ENCODE data around the gene TRIM47. TPM values are rescaled to one million over a fixed set of nuclear protein-coding genes. Genes with fewer than 3 reads are reported as not detected.
"Not testable (repeated sequence)": the region's sequence is repeated elsewhere in the genome, so short reads cannot be mapped to it uniquely, and the experiment has no call there.

The TRIM47 gene
- polyA plus RNA-seq, 6 donors from 2014 or later = 0.97 to 2.2 (median 1.7) TPM; not detected in 1

DNA sequence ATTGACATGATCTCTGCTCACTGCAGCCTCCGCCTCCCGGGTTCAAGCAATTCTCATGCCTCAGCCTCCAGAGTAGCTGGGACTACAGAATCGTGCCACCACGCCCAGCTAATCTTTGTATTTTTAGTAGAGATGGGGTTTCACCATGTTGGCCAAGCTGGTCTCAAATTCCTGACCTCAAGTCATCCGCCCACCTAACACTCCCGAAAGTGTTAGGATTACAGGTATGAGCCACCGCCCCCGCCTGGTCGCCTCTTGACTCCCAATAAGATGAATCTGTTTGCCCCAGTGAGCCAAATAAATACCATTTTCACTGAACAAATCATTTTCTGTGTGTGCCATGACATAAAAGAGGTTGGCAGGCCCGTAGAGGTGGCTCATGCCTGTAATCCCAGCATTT, 19.0 kb downstream of the TRIM47 start:
- not testable (repeated sequence) for ATAC-seq (ENCODE audit: low read depth in 2 of 2); DNase-seq; H3K9me3 Mint-ChIP-seq; H3K27me3 Mint-ChIP-seq; H3K36me3 Mint-ChIP-seq
- Mint-ChIP-seq H3K27ac (peak overlapping the region in 3 of 6 donors; percentile 75 to 88 (median 81)), H3K4me1 (peaks cover 18 to 50% (median 32%) of the 10 kb centered on the region in 3 donors), H3K4me3 (peak overlapping the region in 5 of 8 donors; percentile 24 to 85 (median 52))

DNA sequence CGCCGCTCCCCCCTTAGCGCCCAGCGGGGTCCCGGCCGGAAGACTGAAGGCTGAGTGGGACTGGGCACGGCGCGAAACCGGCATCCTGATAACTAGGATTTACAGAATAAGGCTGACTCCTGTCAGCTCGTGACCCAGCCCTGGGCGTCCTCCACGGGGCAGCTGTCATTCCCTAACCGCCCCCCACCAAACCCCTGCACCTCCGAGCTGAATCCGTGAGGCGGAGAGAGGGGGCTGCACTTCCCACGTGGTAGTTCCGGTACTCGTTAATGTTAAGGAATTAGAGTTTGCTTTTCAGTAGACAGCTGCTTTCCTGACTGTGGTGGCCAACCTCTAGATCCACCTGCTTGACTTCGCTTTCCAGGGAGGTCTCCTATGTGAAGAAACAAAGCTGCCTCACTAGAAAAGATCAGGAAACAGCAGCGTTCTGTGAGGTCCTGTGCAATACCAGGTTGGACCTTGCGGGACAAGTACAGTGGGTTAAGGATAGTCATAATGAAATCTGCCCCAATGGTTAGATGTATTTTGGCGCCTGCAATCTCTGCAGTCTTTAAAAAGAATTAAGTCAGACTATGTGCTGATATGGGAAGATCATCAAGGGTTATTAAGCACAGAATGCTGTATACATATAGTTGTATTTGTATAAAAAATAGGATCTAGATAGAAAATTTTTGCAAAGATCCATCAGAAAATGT, 22.2 kb downstream of the TRIM47 start:
- ATAC-seq (ENCODE audit: low read depth in 2 of 2) = no peak
- H3K4me1 Mint-ChIP-seq = peaks cover 20 to 55% (median 43%) of the 10 kb centered on the region in 3 donors
- DNase-seq = no peak
- peak overlapping the region in 4 of 6 donors; percentile 85 to 96 (median 92) for H3K27ac Mint-ChIP-seq
- no peaks in the 10 kb centered on the region for H3K9me3 Mint-ChIP-seq
- H3K27me3 Mint-ChIP-seq = no peaks in the 10 kb centered on the region
- H3K36me3 Mint-ChIP-seq = no peaks in the 10 kb centered on the region
- H3K4me3 Mint-ChIP-seq = peak overlapping the region in 1 of 8 donors; percentile 93

DNA sequence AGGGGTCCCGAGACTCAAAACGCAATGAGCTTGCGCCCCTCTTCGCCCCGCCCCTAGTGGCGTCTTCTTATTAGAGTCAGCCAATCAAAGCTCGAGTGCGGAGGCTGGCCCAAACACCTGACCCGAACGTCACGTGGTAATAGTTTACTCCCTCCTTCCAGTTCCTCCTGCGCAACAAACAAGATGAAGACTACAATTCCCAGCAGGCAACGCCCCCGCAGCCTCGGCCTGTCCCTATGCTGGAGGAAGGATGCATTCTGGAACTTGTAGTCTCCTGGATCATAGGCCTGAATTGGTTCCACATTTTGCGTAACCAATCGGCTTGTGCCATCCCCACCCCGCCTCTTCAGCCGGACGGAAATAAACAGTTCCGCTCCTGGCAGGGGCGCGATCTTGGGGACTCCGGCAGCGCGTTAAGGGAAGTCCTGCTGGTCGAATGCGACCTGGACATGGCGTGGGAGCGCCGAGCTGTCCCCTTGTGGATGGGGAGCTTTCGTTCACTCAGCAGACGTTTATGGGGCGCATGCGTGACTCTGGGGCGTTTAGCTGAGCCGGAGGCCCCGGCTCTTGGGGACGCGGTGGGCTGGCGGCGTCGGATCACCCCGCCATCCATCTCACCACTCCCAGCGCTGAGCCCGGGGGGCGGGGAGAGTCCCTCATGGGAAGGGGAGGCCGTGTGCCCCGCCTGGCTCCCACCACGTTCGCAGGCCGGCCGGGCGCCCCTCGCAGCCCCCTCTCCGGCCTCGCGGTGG, 22.9 kb downstream of the TRIM47 start, which contains the start of gene WBP2:
Gene WBP2 (minus strand): TSS at position 26 of the 752 bp plus-strand sequence. CDS start 38 bp downstream, outside the sequence.
- Mint-ChIP-seq H3K27me3 (no peaks in the 10 kb centered on the region), H3K9me3 (no peaks in the 10 kb centered on the region), H3K36me3 (no peaks in the 10 kb centered on the region), H3K4me3 (peak within 1 kb of the TSS in 1 of 8 donors; percentile 93), H3K4me1 (peaks cover 20 to 55% (median 38%) of the 10 kb centered on the region in 3 donors), H3K27ac (peak within 1 kb of the TSS in 4 of 6 donors; percentile 85 to 96 (median 93))
- DNase-seq (peak; percentile 98), ATAC-seq (ENCODE audit: low read depth in 2 of 2) (peak; percentile 79 to 83)

DNA sequence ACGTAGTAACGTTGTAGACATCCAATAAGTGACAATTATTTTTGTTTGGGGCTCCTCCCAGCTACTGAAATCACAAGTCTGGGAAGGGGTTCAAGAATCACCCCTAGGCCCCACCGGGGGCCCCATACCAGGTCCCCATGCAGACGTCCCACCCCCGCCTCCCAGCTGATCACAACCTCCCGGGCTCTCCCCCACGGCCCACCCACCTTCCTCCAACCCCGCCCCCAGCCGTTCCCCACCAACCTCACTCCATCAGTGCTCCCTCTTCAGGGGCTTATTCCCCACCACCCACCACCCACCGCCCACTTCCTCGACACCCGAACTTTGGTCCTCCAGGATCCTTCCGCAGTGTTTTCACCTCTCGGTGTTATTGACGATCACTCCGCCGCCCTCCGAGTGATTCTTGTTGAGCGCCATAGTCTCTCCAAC, 23.5 kb downstream of the TRIM47 start:
- ATAC-seq (ENCODE audit: low read depth in 2 of 2) (peak; percentile 2 to 4), DNase-seq (no peak)
- Mint-ChIP-seq H3K36me3 (no peaks in the 10 kb centered on the region), H3K27me3 (no peaks in the 10 kb centered on the region), H3K9me3 (no peaks in the 10 kb centered on the region), H3K4me3 (no peak overlapping the region), H3K27ac (no peak overlapping the region), H3K4me1 (peaks cover 20 to 55% (median 38%) of the 10 kb centered on the region in 3 donors)

DNA sequence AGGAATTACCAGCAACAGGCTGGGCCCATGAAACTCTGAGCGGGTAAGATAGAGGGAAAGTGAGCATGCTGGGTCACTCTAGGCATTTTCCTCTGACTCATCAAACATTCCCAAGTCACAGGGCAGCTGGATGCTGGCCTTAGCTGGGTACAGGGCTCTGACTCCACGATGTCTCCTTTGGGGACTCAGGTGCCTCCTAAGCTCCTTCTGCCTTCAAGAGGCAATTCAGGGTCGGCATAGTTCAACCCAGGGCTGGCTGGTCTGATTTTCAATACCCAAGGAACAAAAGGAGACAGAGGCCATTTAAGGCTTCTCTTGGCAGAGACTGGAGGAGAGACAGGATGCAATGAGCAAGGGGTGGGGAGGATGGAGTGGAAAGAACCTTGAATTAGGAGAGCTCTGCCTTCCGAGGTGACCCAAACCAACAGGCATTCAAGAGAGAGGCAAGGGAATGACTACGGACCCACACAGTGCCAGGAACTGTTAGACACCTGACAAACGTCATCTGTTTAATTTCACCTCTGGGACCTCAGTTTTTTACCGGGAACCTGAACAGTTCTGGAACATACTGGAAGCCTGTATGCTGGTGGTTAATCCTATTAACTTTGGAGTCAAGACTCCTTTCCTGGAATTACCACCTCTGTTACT, 24.2 kb downstream of the TRIM47 start:
- ATAC-seq (ENCODE audit: low read depth in 2 of 2) = no peak
- Mint-ChIP-seq H3K4me3 (no peak overlapping the region), H3K9me3 (no peaks in the 10 kb centered on the region), H3K27me3 (no peaks in the 10 kb centered on the region), H3K4me1 (peaks cover 20 to 52% (median 35%) of the 10 kb centered on the region in 3 donors), H3K27ac (peak overlapping the region in 1 of 6 donors; percentile 91), H3K36me3 (no peaks in the 10 kb centered on the region)
- no peak for DNase-seq

DNA sequence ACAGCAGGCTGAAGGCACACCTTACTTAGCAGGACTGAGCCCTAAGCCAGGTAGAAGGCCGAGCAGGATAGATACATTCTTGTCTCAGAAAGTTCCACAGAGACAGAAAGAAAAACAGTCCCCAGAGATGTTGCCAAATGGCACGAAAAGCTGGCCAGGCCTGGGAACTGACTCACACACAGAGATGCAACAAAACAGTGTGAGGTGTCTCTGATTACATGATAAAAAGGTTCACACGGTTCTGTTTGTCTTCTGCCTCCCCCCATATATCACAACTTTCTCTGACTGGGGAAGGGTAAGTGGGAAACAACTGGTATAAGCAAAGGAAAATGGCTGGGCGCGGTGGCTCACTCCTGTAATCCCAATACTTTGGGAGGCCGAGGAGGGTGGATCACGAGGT, 24.9 kb downstream of the TRIM47 start:
- Mint-ChIP-seq H3K4me1 (peaks cover 14 to 51% (median 28%) of the 10 kb centered on the region in 3 donors), H3K4me3 (peak overlapping the region in 4 of 8 donors; percentile 37 to 82 (median 62)), H3K9me3 (no peaks in the 10 kb centered on the region), H3K36me3 (peaks cover 1% of the 10 kb centered on the region in 2 donors), H3K27ac (peak overlapping the region in 3 of 6 donors; percentile 3 to 39 (median 38)), H3K27me3 (no peaks in the 10 kb centered on the region)
- DNase-seq (no peak), ATAC-seq (ENCODE audit: low read depth in 2 of 2) (no peak)

DNA sequence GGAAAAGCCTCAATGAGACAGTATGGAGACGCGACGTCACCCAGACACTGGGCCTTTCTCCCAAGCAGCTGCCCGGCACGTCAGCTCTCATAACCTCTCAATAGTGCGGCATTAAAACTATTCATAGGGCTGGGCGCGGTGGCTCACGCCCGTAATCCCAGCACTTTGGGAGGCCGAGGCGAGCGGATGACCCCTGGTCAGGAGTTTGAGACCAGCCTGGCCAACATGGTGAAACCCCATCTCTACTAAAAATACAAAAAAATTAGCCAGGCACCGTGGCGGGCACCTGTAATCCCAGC, 26.7 kb downstream of the TRIM47 start:
- ATAC-seq (ENCODE audit: low read depth in 2 of 2); H3K9me3 Mint-ChIP-seq; DNase-seq; H3K27me3 Mint-ChIP-seq: not testable (repeated sequence)
- Mint-ChIP-seq H3K36me3 (peaks cover 4 to 11% of the 10 kb centered on the region in 2 donors), H3K4me3 (peak overlapping the region in 2 of 8 donors; percentile 63 to 73), H3K27ac (peak overlapping the region in 1 of 6 donors; percentile 30), H3K4me1 (peaks cover 18 to 42% (median 36%) of the 10 kb centered on the region in 3 donors)

DNA sequence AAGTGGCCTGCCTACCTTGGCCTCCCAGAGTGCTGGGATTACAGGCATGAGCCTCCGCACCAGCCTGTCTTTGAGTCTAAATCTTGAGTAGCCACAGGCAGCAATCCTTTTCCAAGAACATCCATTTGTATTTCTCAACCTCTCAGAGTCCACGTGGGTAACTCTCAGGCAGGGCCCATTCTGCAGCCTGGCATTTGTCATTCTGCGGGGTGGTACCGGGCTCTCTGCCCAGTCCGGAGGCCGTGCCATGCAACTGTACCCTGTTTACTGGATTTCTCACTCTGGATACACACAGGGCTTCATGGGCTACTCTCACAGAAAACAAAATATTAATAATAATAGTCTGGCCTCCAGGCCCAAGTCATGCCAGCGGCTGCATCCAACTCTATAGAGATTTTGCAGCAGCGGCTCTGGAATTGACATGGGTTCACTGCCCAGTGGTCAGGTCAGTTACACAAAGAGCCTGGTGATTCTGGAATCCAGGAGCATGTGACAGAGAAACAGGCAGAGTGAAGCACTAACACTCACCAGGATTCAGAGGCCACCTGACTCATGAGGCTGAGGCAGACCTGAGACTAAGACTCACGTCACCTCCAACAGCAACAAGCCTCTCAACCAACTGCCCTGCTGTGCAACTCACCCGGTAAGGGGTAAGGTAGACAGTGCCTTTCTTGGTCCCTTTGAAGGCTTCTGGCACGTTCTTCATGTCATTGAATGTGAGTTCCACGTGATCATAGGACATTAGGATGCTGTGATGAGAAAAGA, 27.3 kb downstream of the TRIM47 start:
- Mint-ChIP-seq H3K36me3 (peaks cover 4 to 11% of the 10 kb centered on the region in 2 donors), H3K9me3 (no peaks in the 10 kb centered on the region), H3K4me3 (peak overlapping the region in 3 of 8 donors; percentile 6 to 73 (median 63)), H3K4me1 (peaks cover 12 to 42% (median 31%) of the 10 kb centered on the region in 3 donors), H3K27ac (peak overlapping the region in 1 of 6 donors; percentile 30), H3K27me3 (no peaks in the 10 kb centered on the region)
- no peak for ATAC-seq (ENCODE audit: low read depth in 2 of 2)
- no peak for DNase-seq

DNA sequence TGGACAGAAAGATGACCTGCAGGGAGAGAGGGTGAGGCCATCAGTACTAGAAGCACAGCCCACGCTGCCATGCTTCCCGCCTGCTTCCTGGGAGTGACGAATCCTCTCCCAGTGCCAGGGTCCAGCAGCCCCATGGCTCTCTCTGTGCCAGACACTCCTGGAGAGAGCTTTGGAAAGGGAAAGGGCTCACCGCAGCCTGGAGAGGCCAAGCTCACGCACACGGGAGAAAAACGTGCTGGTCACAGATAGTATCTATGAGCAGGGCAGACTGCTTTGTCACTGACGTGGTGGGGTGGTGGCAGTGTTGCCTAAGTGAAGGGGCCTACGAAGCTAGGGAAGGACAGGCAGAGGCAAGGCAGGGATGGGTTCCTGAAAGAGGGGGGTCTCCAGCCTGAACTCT, 28.7 kb downstream of the TRIM47 start:
- no peak overlapping the region for H3K27ac Mint-ChIP-seq
- H3K27me3 Mint-ChIP-seq = no peaks in the 10 kb centered on the region
- peak overlapping the region in 1 of 8 donors; percentile 58 for H3K4me3 Mint-ChIP-seq
- H3K9me3 Mint-ChIP-seq = no peaks in the 10 kb centered on the region
- peaks cover 4 to 11% of the 10 kb centered on the region in 2 donors for H3K36me3 Mint-ChIP-seq
- ATAC-seq (ENCODE audit: low read depth in 2 of 2) = no peak
- DNase-seq = no peak
- H3K4me1 Mint-ChIP-seq = peaks cover 17 to 53% (median 41%) of the 10 kb centered on the region in 3 donors

DNA sequence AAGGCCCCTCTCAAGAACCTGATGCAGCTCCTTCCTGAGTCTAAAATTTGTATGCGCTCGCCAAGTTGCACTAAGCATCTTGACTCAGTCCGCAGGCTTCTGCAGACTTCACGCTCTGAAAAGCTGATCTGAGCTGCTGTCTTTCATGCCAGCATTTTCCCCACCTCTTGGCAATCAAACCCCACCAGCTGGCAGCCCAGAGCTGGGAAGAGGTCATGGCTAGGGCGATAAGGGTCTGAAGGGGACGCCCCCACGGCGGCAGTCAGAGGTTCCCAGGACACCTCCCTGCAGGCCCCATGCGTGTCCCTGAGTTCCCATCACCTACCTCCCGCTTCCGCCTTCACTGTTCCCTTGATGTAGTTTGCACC, 29.1 kb downstream of the TRIM47 start:
- Mint-ChIP-seq H3K36me3 (peaks cover 4 to 11% of the 10 kb centered on the region in 2 donors), H3K9me3 (no peaks in the 10 kb centered on the region), H3K27ac (no peak overlapping the region), H3K4me3 (no peak overlapping the region), H3K27me3 (no peaks in the 10 kb centered on the region), H3K4me1 (peaks cover 16 to 49% (median 37%) of the 10 kb centered on the region in 3 donors)
- ATAC-seq (ENCODE audit: low read depth in 2 of 2) (no peak), DNase-seq (no peak)

DNA sequence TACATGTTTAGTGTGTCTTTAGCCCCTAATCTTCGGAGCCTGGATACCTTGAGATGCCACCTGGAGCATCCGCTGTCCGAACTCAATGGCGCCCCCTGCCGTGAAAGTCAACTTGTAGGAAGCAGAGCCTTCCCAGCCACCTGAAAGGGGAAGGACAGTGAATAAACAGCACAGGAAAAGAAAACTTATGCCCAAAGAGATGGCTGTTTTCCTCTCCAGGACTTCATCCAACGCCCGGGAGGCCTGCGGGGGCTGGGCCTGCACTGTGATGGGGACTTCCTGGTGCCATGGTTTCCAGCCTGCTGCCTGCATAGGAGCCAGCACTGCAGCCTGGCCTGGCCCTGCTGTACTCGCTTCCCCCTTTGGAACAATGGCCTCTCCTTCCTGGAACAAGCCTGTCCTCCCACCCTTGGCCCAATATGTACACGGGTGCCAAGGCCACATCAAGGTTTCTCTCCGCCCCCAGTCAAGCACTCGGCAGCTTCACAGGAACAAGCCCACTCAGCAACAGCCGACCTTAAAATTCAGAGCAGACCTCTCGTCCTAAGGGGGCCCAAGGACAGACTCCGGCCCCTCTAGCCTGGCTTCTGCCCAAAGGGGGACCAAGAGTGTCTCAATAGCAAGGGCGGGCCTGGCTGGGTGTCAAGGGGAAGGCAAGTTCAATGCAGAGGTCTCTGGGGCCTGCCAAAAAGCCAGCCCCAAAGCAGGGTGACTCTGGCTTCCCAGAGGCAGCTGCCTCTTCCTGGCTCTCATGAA, 29.7 kb downstream of the TRIM47 start:
- Mint-ChIP-seq H3K27me3 (no peaks in the 10 kb centered on the region), H3K4me1 (peaks cover 16 to 46% (median 33%) of the 10 kb centered on the region in 3 donors), H3K36me3 (peaks cover 4 to 11% of the 10 kb centered on the region in 2 donors), H3K9me3 (no peaks in the 10 kb centered on the region), H3K4me3 (peak overlapping the region in 1 of 8 donors; percentile 69), H3K27ac (peak overlapping the region in 4 of 6 donors; percentile 11 to 76 (median 48))
- peak; percentile 54 for DNase-seq
- ATAC-seq (ENCODE audit: low read depth in 2 of 2) = peak in 1 of 2 donors; percentile 18
